ENCODE data around the gene TYRP1.
"Not testable (repeated sequence)": the region's sequence is repeated elsewhere in the genome, so short reads cannot be mapped to it uniquely, and the experiment has no call there.

Gene TYRP1, protein sequence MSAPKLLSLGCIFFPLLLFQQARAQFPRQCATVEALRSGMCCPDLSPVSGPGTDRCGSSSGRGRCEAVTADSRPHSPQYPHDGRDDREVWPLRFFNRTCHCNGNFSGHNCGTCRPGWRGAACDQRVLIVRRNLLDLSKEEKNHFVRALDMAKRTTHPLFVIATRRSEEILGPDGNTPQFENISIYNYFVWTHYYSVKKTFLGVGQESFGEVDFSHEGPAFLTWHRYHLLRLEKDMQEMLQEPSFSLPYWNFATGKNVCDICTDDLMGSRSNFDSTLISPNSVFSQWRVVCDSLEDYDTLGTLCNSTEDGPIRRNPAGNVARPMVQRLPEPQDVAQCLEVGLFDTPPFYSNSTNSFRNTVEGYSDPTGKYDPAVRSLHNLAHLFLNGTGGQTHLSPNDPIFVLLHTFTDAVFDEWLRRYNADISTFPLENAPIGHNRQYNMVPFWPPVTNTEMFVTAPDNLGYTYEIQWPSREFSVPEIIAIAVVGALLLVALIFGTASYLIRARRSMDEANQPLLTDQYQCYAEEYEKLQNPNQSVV

DNA sequence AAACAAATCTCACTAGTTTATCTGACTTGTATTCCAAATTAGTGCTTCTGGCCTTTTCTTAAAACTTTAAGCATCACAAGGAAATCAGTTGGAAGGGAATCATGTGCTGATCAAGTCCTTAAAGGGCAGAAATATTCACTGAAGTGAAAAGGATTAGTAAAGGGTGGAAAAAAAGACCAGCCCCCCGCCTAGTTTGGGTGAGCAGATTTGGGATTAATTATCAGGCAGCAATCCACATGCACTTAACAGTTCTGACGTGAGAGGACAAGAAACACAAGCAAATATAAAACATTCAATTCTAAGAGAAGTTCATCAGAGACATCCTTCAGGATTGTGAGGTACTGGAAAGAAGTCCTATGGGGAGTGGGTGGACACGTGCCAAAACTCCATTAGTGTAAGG, at the start of gene TYRP1:
Gene TYRP1, plus strand, starts transcription at position 245 of the 400 bp plus-strand sequence. CDS start 612 bp downstream, outside the sequence.
- DNase-seq (ENCODE audit: low spot score) = no peak

DNA sequence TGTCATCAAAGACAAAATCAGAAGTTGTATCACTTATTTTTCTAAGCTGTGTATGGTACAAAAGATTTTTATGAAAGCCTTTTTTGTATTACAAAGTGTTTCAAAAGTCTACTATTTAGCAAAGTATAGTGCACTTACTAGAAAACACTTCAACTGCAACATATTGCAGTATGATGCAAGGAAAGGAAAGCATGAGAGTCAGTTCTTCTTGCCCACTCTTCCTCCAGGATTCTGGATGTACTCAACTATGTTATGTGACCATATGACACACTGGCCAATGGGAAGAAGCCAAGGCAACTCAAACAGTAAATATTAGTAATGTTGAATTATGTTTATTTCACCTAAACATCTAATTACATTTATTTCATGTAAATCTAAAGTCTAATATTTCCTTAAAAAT, 49.5 kb upstream of the TYRP1 start:
- no peak for DNase-seq (ENCODE audit: low spot score)

DNA sequence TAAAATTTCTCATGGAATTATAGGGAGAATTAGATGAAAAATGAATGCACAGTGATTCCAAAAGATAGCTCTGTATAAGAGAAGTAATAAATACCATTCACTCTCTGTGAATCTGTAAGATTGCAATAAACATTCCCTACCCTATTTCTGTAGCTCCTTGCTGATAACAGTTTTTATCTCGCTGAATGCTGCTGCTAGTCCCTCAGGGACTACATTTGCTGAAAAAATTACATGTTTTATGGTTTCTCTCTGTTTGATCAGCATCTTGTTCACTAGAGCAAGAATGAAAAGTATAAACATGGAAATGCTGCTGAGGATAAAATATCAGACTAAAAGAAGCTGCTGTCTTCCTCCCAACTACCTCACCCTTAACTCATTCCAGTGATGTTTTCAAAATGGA, 44.3 kb upstream of the TYRP1 start:
- no peak for DNase-seq (ENCODE audit: low spot score)

DNA sequence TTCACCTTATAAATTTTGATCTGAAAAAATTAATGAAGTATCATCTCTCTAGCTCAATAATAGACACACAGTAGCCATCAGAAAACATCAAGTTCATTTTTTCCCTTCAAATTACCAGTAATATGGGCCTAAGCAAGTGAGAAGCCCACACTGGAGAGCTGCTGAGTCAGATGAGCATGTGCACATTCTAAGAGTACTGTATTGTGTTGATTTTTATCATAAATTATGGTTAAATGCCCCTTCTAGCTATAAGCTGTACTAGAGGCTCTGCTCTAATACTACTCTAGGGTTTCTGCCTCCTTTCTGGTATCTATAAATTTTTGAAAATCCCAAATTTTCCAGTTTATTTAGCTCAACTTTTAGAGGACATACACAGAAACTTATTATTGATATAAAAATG, 42.1 kb upstream of the TYRP1 start:
- no peak for DNase-seq (ENCODE audit: low spot score)

DNA sequence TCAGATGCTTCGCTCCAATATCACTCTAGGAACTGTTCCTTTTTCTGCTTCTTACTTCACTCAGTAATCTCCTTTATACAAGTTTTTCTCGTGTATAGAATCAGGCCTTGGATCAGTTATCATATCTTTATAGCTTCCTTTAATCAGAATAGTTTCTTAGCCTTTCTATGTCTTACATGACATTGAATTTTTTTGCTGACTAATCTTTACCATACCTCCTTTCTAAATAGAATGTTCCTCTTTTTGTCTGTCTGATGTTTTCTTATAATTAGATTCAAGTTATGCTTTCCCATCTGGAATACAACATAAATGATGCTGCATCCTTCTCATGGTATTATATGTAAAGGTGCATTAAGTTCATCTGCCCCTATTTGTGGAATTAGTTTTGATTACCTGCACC, 40.2 kb upstream of the TYRP1 start:
- no peak for DNase-seq (ENCODE audit: low spot score)

DNA sequence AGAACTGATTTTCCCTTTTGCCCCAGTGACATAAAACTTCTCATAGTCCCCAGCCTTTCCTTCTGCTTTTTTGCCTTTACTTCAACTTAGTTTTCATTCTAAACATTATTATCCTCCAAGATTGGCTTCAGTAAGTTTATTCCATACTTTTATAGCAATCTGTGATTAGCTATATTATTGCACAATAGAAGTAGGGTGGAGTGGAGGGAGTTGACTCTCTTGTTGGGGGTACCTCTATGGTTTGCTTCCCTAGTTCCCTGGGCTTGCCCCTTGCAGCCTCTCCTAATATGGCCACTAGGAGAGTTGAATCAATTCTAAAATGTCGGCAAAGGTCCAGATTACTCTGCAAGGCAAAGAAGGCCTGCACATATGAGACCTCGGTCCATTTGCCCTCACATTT, 36.4 kb upstream of the TYRP1 start:
- no peak for DNase-seq (ENCODE audit: low spot score)

DNA sequence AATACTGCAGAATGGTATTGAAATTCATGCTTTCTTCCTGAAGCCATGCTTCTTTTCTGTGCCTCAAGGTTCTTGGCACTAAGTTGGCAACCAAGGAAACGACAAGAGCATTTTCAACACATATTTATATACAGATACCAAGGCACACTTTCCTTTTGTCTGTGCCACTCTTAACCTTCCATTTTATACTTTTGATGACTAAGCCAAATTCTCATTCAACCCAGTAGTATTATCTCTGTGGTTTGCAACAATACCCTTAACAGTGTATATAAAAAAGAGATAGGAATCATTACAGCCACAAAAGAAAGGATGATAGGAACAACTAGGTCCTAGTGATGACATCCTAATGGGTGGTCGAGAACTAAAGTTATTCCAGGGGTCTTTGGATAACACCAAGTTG, 36.0 kb upstream of the TYRP1 start:
- no peak for DNase-seq (ENCODE audit: low spot score)

DNA sequence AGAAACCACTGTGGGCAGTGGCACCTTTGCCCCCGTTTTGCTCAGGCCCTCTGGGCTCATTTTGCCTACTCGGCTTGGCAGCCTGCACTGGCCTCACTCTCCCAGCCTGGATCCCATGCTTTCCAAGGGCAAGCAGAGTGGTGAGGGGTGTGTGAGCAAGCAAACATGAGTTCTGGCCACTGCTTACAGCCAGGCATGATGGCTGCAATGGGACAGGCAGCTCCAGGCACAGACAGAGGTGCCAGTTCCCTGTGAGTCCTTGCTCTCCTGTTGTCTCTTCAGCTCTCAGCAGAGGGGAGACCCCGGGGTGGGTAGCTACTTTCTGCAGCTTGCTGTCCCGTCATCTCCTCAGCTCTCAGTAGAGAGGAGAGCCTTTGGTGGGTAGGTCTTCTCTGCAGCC, 35.2 kb upstream of the TYRP1 start:
- no peak for DNase-seq (ENCODE audit: low spot score)

DNA sequence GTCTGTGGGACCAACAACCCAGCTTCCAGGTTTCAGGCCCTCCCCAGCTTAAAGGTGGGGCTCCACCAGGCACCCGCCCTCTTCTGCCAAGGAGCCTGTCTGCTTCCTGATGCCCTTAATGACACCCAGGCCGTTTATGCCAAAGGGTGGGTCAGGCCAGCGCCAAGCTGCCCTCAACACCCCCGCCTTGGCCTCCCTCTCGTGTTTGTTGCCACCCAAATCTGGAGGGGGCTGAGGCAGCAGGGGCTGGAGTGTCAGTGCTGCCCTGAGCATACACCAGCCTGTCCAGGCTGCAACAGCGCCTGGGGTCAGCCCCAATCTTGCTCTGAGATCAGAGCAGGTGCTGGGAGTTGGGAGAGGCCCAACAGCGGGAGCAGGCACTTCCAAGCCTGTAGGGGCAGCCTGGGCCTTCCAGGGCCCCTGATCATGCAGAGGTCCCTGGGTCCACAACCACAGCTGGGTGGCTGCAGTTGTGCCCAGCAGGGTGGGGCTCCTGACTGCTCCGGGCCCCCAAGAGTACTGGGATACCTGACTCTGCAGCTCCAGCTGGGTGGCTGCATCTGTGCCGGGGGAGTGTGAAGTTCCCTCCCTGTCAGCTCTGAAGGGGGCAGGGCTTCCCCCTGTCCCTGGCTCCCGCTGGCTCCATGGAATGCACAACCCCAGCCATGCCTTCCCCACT, 34.5 kb upstream of the TYRP1 start:
- no peak for DNase-seq (ENCODE audit: low spot score)

DNA sequence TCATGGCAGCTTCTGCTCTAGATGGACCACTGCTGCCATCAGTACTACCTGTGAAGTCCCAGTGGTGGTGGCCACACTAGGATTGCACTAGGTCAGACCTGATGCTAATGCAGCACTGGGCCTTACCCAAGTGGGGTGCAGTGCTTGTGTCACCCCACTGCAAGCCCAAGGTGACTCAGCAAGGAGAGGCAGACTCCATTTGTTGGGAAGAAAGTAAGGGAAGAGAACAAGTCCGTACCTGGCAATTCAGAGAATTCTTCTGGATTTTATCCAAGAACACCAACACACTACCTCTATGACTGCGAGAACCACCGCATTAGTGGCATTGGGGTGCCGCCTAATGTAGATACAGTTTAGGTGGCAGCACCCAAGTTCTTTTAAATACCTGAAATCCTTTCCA, 34.0 kb upstream of the TYRP1 start:
- DNase-seq (ENCODE audit: low spot score) = no peak

DNA sequence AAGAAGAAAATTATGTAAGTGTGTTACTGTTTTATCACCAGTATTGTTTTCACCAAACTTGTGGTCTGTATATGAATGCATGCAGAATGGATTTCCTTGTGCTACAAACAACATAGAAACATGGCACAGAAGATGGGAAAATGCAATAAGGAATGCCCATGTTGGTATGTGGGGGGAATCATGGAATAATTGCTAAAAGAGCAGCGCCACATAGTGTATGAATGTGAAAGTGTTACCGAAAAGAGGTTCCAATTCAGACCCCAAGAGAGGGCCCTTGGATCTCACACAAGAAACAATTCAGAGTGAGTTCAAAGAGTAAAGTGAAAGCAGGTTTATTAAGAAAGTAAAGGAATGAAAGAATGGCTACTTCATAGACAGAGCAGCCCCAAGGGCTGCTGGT, 26.4 kb upstream of the TYRP1 start:
- DNase-seq (ENCODE audit: low spot score) = no peak

DNA sequence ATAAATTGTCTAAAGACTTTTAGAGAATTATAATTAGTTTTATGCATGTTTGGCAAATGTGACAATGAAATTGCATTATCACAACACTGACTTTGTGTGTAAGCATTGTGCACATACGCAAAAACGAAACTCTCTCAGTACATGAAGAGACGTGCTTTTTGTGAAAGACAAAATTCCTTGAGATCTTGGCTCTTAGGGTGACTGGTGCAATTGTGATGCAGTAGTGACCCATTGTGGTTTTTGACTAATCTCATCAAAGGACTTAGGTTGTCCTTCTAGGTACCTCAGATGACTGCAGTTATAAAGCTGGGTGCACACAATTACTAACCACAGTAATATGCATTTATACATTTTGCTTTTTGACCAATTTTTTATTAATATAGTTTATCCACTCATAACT, 25.3 kb upstream of the TYRP1 start:
- DNase-seq (ENCODE audit: low spot score) = no peak

DNA sequence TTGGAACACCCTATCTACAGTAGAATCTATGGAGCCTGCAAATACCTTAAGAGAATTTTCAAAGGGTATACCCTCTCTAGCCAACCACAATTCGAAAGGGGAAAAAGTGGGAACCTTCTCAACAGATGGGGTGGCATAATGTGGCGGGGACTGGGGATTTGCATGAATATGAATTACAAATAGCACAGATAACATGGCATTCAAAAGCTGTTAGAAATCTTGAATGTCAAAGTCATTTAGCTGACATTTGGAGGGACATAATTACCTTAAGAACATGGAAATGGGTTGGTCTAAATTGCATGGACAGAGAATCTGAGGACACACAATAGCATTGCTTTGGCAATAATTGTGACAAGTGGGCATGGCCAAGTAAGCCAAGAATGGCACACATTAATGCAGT, 23.2 kb upstream of the TYRP1 start:
- no peak for DNase-seq (ENCODE audit: low spot score)

DNA sequence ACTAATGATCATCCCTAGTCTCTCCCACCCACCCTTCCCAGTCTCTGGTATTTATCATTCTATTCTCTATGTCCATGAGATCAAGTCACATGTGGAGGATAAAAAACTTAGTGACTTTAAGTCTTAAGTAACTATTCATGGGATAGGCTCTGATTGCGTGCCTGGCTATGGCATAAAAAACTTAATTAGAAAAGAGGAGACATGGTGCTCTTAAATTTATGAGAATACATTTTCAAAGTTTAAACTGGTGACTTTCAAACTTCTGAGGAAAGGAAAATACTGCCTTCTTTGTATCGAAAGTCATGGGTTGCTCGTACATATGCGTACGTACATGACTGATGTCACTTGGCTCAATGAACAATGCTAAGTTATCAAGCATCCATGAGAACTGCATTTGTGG, 18.2 kb upstream of the TYRP1 start:
- DNase-seq (ENCODE audit: low spot score) = no peak

DNA sequence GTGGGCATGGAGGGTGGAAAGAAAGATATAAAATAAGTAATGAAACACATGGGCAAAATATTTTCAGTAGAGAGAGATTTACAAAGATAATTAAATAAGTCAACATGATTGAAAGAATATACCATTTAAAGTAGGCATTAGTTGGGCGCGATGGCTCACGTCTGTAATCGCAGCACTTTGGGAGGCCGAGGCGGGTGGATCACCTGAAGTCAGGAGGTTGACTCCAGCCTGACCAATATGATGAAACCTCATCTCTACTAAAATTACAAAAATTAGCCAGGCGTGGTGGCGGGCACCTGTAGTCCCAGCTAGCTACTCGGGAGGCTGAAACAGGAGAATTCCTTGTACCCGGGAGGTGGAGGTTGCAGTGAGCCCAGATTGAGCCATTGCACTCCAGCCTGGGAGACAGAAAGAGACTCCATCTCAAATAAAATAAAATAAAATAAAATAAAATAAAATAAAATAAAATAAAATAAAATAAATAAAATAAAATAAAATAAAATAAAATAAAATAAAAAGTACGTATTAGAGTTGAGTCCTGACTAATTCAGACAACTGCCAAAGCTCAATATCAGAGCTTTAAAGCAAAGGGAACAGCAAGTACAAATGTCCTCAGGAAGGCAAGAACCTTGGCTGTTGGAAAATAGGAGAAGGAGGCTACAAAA, 15.6 kb upstream of the TYRP1 start:
- not testable (repeated sequence) for DNase-seq (ENCODE audit: low spot score)

DNA sequence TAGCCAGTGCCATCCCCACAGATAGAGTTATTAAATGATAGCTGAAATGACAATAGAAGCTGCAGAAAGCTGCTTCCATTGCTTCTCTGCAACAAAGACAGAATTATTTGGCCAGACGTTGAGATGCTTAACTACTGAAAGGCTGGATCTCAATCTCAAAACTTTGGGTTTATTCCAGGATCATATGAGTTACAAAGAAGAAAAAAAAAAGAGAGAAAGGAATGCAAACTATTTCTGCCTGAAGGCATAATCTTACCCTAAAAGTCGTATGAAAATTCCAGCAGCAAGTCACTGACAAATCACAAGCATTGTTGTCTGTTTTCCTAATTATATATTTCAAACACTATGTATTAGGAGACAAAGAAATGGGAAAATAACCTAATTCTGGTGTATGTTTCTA, 12.8 kb upstream of the TYRP1 start:
- no peak for DNase-seq (ENCODE audit: low spot score)

DNA sequence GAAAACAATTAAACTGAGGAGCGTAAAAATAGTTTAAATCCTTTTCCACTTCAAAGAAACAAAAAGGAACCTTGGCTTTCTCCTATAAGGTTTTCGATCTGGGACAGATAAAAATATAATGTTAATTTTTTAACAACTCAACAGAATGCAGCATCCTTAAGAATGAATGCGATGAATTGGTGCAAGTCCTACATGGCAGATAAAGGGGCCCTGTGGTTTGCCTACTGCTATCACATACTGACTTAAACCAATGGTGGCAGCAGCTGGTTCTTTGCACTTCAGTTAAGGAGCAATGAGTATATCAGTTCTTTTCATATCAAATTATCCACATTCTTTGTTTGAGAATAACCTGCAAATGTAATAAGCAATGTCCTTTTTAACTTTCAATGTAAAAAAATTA, 12.4 kb upstream of the TYRP1 start:
- DNase-seq (ENCODE audit: low spot score) = no peak

DNA sequence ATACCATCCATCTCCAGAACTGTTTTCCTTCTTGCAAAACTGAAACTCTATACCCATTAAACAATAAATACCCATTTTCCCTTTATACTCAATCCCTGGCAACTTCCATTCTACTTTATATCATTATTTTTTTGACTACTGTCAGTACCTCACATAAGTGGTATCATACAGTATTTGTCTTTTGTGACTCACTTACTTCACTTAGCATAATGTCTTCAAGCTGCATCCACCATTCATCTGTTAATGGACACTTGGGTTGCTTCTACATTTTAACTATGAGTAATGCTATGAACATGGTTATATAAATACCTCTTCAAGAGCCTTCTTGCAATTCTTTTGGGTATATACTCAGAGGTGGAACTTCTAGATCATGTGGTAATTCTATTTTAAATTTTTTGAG, 11.6 kb upstream of the TYRP1 start:
- no peak for DNase-seq (ENCODE audit: low spot score)

DNA sequence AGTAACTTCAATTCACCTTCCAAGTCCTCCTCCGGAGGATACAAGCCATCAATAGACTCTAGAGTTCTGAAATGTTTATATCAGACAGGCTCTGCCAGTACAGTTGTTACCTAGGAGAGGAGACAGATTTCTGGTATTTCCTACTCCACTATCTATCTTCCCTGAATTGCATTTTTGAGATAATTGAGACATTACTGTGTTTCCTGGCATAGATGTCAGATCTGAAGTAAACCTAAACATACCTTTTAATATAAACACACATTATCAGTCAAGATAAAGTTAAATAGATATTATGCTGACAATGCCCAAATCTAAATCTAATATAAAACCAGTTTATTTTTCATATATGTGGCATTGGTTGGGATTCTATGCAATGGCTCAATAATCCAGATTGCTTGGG, 8.2 kb upstream of the TYRP1 start:
- DNase-seq (ENCODE audit: low spot score) = no peak

DNA sequence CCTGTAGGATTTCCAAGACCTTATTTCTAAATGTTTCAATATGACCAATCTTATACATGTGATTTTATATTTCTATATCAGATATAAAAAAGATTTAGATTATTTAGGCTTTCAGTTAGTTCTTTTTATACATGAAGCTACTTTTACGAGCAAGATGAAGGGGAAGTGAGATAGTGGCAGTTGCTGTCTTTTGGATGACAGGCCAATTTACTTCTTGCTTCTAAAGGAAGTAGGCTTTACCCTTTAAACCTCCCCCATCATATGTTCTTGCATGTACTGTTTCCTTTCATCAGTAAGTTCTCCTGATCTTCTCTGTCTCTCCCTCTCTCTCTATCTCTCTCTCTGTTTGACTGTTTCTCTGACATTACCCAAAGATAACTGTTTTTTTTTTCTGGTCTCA, 4.0 kb upstream of the TYRP1 start:
- no peak for DNase-seq (ENCODE audit: low spot score)

DNA sequence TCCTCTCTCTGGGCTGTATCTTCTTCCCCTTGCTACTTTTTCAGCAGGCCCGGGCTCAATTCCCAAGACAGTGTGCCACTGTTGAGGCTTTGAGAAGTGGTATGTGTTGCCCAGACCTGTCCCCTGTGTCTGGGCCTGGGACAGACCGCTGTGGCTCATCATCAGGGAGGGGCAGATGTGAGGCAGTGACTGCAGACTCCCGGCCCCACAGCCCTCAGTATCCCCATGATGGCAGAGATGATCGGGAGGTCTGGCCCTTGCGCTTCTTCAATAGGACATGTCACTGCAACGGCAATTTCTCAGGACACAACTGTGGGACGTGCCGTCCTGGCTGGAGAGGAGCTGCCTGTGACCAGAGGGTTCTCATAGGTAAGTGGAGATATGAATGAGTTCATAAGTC, 828 bp downstream of the TYRP1 start:
- DNase-seq (ENCODE audit: low spot score) = no peak

DNA sequence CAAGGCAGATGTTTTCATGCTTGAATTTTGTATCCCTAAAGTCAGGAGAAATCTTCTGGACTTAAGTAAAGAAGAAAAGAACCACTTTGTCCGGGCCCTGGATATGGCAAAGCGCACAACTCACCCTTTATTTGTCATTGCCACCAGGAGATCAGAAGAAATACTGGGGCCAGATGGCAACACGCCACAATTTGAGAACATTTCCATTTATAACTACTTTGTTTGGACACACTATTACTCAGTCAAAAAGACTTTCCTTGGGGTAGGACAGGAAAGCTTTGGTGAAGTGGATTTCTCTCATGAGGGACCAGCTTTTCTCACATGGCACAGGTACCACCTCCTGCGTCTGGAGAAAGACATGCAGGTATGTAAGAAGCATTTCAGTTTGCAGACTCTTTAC, 2.3 kb downstream of the TYRP1 start:
- DNase-seq (ENCODE audit: low spot score) = no peak

Data from CD4-positive, alpha-beta T cell treated with Interleukin-15 for 4 hours (primary cell).